ENCODE data around the gene CTRB2.
A peak's percentile ranks its signal among the peaks of the same experiment; 100 is the strongest.
"Not testable (repeated sequence)": the region's sequence is repeated elsewhere in the genome, so short reads cannot be mapped to it uniquely, and the experiment has no call there.

Gene CTRB2

DNA sequence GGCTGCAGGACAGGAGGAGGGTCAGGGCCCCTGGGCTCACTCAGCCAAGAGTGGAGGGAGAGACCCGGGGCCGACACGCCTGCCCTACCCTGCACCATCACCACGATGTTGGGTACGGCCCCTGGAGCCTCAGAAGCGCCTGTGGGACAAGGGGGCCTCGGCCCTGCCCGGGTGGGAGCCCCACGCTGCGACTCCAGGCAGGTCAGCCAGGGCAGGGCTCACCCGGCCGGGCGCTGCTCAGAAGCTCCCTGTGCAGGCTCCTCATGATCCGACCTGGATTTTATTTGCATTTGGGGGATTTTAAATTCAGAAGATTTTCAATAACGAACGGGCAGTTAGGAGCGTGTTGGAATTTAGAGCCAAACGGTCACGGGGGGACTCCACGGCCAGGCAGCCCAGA, 2.1 kb downstream of the CTRB2 start:
- not testable (repeated sequence) for H4K8ac ChIP-seq (ENCODE audit: low read depth, low read length); H2AFZ ChIP-seq (ENCODE audit: insufficient read depth, low read length, poor library complexity); H3K4me1 ChIP-seq (ENCODE audit: control insufficient read depth in 1 of 2, insufficient read depth in 2 of 2, low read length in 2 of 2); H3K14ac ChIP-seq (ENCODE audit: low read length); H4K91ac ChIP-seq (ENCODE audit: low read depth, low read length); H3K9me3 ChIP-seq (ENCODE audit: insufficient read depth, low read depth, low read length); H2BK5ac ChIP-seq (ENCODE audit: low read depth, low read length, poor library complexity); H2BK120ac ChIP-seq (ENCODE audit: insufficient read depth, low read length, poor library complexity); H4K12ac ChIP-seq (ENCODE audit: low read depth, low read length); H3K36me3 ChIP-seq (ENCODE audit: control insufficient read depth in 1 of 2, insufficient read depth in 2 of 2, low read length in 2 of 2); H3K23ac ChIP-seq (ENCODE audit: low read length); H3K4me3 ChIP-seq (ENCODE audit: low read depth, low read length); H2AK5ac ChIP-seq (ENCODE audit: low read length); H3K9ac ChIP-seq (ENCODE audit: low read length); DNase-seq; H3K27me3 ChIP-seq (ENCODE audit: insufficient read depth, low read length); H2BK12ac ChIP-seq (ENCODE audit: low read length); H3K4ac ChIP-seq (ENCODE audit: low read depth, low read length); H3K27ac ChIP-seq (ENCODE audit: low read depth, low read length); H3K79me2 ChIP-seq (ENCODE audit: control insufficient read depth, insufficient read depth, low read length, poor library complexity); H3K4me2 ChIP-seq (ENCODE audit: low read length); H3K18ac ChIP-seq (ENCODE audit: low read length); H3K79me1 ChIP-seq (ENCODE audit: low read length)
- no CpG with 5 or more reads among the region's 20 CpGs for WGBS (ENCODE audit: extremely low coverage, insufficient coverage, insufficient read length)

DNA sequence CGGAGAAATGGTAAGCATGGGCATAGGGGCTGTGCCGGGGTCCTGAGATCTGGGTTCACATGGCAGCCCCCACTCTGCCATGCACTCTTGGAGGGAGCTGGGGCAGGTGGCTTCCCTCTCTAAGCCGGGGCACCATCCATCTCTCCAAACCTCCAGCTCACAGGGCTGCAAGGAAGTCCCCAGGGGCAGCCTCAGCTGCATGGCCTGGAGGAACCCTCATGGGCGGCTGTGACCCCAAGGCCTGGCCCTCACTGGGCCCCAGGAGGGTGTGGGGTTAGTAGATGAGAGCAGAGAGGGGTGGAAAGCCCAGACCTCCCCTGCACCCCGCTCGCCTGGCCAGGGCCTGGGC, 2.6 kb downstream of the CTRB2 start:
- no CpG with 5 or more reads among the region's 6 CpGs for WGBS (ENCODE audit: extremely low coverage, insufficient coverage, insufficient read length)
- Histone ChIP-seq H2BK120ac (ENCODE audit: insufficient read depth, low read length, poor library complexity) (no peak overlapping the region), H3K79me2 (ENCODE audit: control insufficient read depth, insufficient read depth, low read length, poor library complexity) (no peaks in the 10 kb centered on the region), H3K36me3 (ENCODE audit: control insufficient read depth in 1 of 2, insufficient read depth in 2 of 2, low read length in 2 of 2) (no peaks in the 10 kb centered on the region), H4K8ac (ENCODE audit: low read depth, low read length) (no peak overlapping the region), H2BK5ac (ENCODE audit: low read depth, low read length, poor library complexity) (no peak overlapping the region), H3K4me1 (ENCODE audit: control insufficient read depth in 1 of 2, insufficient read depth in 2 of 2, low read length in 2 of 2) (no peaks in the 10 kb centered on the region), H3K9ac (ENCODE audit: low read length) (no peak overlapping the region), H3K18ac (ENCODE audit: low read length) (no peak overlapping the region), H3K14ac (ENCODE audit: low read length) (no peak overlapping the region), H3K27ac (ENCODE audit: low read depth, low read length) (no peak overlapping the region), H4K91ac (ENCODE audit: low read depth, low read length) (no peak overlapping the region), H3K9me3 (ENCODE audit: insufficient read depth, low read depth, low read length) (no peaks in the 10 kb centered on the region), H3K27me3 (ENCODE audit: insufficient read depth, low read length) (no peaks in the 10 kb centered on the region), H2AK5ac (ENCODE audit: low read length) (no peak overlapping the region), H2BK12ac (ENCODE audit: low read length) (no peak overlapping the region), H2AFZ (ENCODE audit: insufficient read depth, low read length, poor library complexity) (no peak overlapping the region), H3K23ac (ENCODE audit: low read length) (no peak overlapping the region), H3K79me1 (ENCODE audit: low read length) (peaks cover 4% of the 10 kb centered on the region), H4K12ac (ENCODE audit: low read depth, low read length) (no peak overlapping the region), H3K4me2 (ENCODE audit: low read length) (no peak overlapping the region), H3K4me3 (ENCODE audit: low read depth, low read length) (no peak overlapping the region), H3K4ac (ENCODE audit: low read depth, low read length) (no peak overlapping the region)
- DNase-seq = no peak

DNA sequence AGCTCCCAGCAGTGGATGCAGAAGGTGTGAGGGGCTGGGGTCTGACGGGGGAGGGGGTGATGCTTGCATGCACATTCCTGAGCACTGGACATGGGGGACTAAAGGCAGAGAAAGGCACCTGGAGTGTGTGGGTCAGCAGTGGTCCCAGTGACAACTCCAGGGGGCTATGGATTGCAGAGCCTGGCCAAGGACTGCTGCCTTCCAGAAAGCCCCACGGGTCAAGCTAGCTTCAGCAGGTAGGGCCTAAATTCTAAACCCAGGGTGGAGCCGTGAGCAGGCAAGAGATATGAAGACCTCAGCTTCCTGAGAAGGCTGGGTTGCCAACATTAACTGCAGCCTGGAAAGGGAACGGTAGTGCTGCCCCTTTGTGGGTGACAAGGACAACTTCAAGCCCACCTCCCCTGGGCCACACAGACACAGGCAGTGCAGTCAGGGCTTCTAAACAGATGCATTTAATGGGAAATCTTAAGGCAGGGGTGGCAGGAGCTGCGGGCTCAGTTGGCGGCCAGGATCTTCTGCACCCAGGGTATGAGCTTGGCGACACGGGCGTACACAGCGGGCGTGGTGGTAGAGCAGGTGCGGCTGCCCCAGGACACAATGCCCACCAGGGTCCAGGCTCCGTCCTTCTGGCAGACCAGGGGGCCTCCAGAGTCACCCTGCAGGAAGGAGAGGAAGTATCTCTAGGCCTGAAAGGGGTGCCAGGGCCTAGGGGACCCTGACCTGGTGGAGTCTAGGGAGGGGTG, 3.1 kb downstream of the CTRB2 start:
- DNase-seq = no peak
- no peak overlapping the region for H2BK12ac ChIP-seq (ENCODE audit: low read length)

DNA sequence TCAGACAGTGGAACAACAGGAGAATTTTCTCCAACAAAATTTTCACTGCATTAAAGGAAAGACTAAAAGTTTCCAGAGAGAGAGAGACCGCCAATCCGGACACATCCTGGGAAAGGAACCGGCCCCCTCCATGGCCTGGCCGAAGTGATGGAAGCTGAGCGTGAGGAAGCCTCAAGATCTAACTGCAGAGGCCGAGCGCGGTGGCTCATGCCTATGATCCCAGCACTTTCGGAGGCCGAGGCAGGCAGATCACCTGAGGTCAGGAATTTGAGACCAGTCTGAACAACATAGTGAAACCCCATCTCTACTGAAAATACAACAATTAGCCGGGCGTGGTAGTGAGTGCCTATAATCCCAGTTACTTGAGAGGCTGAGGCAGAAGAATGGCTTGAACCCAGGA, 3.9 kb downstream of the CTRB2 start:
- Histone ChIP-seq H2BK5ac (ENCODE audit: low read depth, low read length, poor library complexity) (no peak overlapping the region), H3K36me3 (ENCODE audit: control insufficient read depth in 1 of 2, insufficient read depth in 2 of 2, low read length in 2 of 2) (no peaks in the 10 kb centered on the region), H3K79me2 (ENCODE audit: control insufficient read depth, insufficient read depth, low read length, poor library complexity) (no peaks in the 10 kb centered on the region), H2BK120ac (ENCODE audit: insufficient read depth, low read length, poor library complexity) (no peak overlapping the region), H3K9ac (ENCODE audit: low read length) (no peak overlapping the region), H3K14ac (ENCODE audit: low read length) (no peak overlapping the region), H2AK5ac (ENCODE audit: low read length) (no peak overlapping the region), H3K23ac (ENCODE audit: low read length) (no peak overlapping the region), H3K27ac (ENCODE audit: low read depth, low read length) (no peak overlapping the region), H3K4ac (ENCODE audit: low read depth, low read length) (no peak overlapping the region), H3K4me3 (ENCODE audit: low read depth, low read length) (no peak overlapping the region), H2BK12ac (ENCODE audit: low read length) (no peak overlapping the region), H3K79me1 (ENCODE audit: low read length) (peaks cover 2% of the 10 kb centered on the region), H4K91ac (ENCODE audit: low read depth, low read length) (no peak overlapping the region), H4K12ac (ENCODE audit: low read depth, low read length) (no peak overlapping the region), H3K9me3 (ENCODE audit: insufficient read depth, low read depth, low read length) (no peaks in the 10 kb centered on the region), H4K8ac (ENCODE audit: low read depth, low read length) (no peak overlapping the region), H3K4me1 (ENCODE audit: control insufficient read depth in 1 of 2, insufficient read depth in 2 of 2, low read length in 2 of 2) (no peaks in the 10 kb centered on the region), H3K4me2 (ENCODE audit: low read length) (no peak overlapping the region), H2AFZ (ENCODE audit: insufficient read depth, low read length, poor library complexity) (no peak overlapping the region), H3K27me3 (ENCODE audit: insufficient read depth, low read length) (no peaks in the 10 kb centered on the region), H3K18ac (ENCODE audit: low read length) (no peak overlapping the region)
- DNase-seq = peak in 1 of 2 donors; percentile 45
- WGBS (ENCODE audit: extremely low coverage, insufficient coverage, insufficient read length) = no CpG with 5 or more reads among the region's 12 CpGs

More for the DNA sequence above, 3.1 kb downstream of the CTRB2 start:
- Histone ChIP-seq H4K12ac (ENCODE audit: low read depth, low read length) (no peak overlapping the region), H3K27ac (ENCODE audit: low read depth, low read length) (no peak overlapping the region), H3K4ac (ENCODE audit: low read depth, low read length) (no peak overlapping the region), H3K14ac (ENCODE audit: low read length) (no peak overlapping the region), H4K8ac (ENCODE audit: low read depth, low read length) (no peak overlapping the region), H4K91ac (ENCODE audit: low read depth, low read length) (no peak overlapping the region), H2BK5ac (ENCODE audit: low read depth, low read length, poor library complexity) (no peak overlapping the region), H3K79me2 (ENCODE audit: control insufficient read depth, insufficient read depth, low read length, poor library complexity) (no peaks in the 10 kb centered on the region), H3K9ac (ENCODE audit: low read length) (no peak overlapping the region), H2AK5ac (ENCODE audit: low read length) (no peak overlapping the region), H3K4me2 (ENCODE audit: low read length) (no peak overlapping the region), H3K79me1 (ENCODE audit: low read length) (peaks cover 4% of the 10 kb centered on the region), H3K4me1 (ENCODE audit: control insufficient read depth in 1 of 2, insufficient read depth in 2 of 2, low read length in 2 of 2) (no peaks in the 10 kb centered on the region), H3K4me3 (ENCODE audit: low read depth, low read length) (no peak overlapping the region), H3K27me3 (ENCODE audit: insufficient read depth, low read length) (no peaks in the 10 kb centered on the region), H3K18ac (ENCODE audit: low read length) (no peak overlapping the region), H3K36me3 (ENCODE audit: control insufficient read depth in 1 of 2, insufficient read depth in 2 of 2, low read length in 2 of 2) (no peaks in the 10 kb centered on the region), H3K9me3 (ENCODE audit: insufficient read depth, low read depth, low read length) (no peaks in the 10 kb centered on the region), H2AFZ (ENCODE audit: insufficient read depth, low read length, poor library complexity) (no peak overlapping the region), H2BK120ac (ENCODE audit: insufficient read depth, low read length, poor library complexity) (no peak overlapping the region), H3K23ac (ENCODE audit: low read length) (no peak overlapping the region)
- WGBS (ENCODE audit: extremely low coverage, insufficient coverage, insufficient read length) = no CpG with 5 or more reads among the region's 13 CpGs

Data from trophoblast cell (in vitro differentiated cells and primary cell).